Measurements from ENCODE around the gene CALML5.
"Not testable (repeated sequence)": the region's sequence is repeated elsewhere in the genome, so short reads cannot be mapped to it uniquely, and the experiment has no call there.

Gene CALML5

GRCh38 chr10:5479481-5480161 is 19.7 kb downstream of the CALML5 start:
- DNase-seq: no peak

- DNase-seq: no peak
Measured at GRCh38 chr10:5478694-5479305, 20.6 kb downstream of the CALML5 start.

GRCh38 chr10:5477948-5478693 is 21.2 kb downstream of the CALML5 start:
- DNase-seq: no peak

- DNase-seq: no peak
Measured at GRCh38 chr10:5476918-5477525, 22.3 kb downstream of the CALML5 start.

- DNase-seq: not testable (repeated sequence)
Measured at GRCh38 chr10:5475974-5476807, 23.2 kb downstream of the CALML5 start.

GRCh38 chr10:5475088-5475487 is 24.3 kb downstream of the CALML5 start:
- not testable (repeated sequence) for DNase-seq

- DNase-seq: not testable (repeated sequence)
Measured at GRCh38 chr10:5474642-5475041, 24.7 kb downstream of the CALML5 start.

GRCh38 chr10:5470062-5470751 is 29.2 kb downstream of the CALML5 start:
- DNase-seq: no peak

GRCh38 chr10:5469353-5470061 is 29.9 kb downstream of the CALML5 start:
- no peak for DNase-seq

GRCh38 chr10:5468262-5469106 is 30.9 kb downstream of the CALML5 start:
- DNase-seq: no peak

- DNase-seq: no peak
Measured at GRCh38 chr10:5467634-5468255, 31.6 kb downstream of the CALML5 start.

- DNase-seq: no peak
Measured at GRCh38 chr10:5467207-5467535, 32.2 kb downstream of the CALML5 start.

GRCh38 chr10:5466451-5467206 is 32.7 kb downstream of the CALML5 start:
- no peak for DNase-seq

- no peak for DNase-seq
Measured at GRCh38 chr10:5465976-5466450, 33.4 kb downstream of the CALML5 start.

- no peak for DNase-seq
Measured at GRCh38 chr10:5464546-5464945, 34.8 kb downstream of the CALML5 start.

- no peak for DNase-seq
Measured at GRCh38 chr10:5462841-5463293, 36.5 kb downstream of the CALML5 start.

GRCh38 chr10:5461914-5462840 is 37.2 kb downstream of the CALML5 start:
- no peak for DNase-seq

- no peak for DNase-seq
Measured at GRCh38 chr10:5461203-5461588, 38.2 kb downstream of the CALML5 start.

Data from NCI-H524 (cell line).